Cortex of kidney (tissue), 1 donor: Measurements from ENCODE around the gene PASD1.

Experiments used
- DNase-seq: peaks from one replicate; lab custom pipeline; 2025; lab: John Stamatoyannopoulos, UW

PASD1 gene

GRCh38 chrX:151702026-151702714 is 138.7 kb downstream of the PASD1 start:
- no peak for DNase-seq

- DNase-seq: no peak
Observed at GRCh38 chrX:151702741-151703340, 139.4 kb downstream of the PASD1 start.

GRCh38 chrX:151703487-151703886 is 140.0 kb downstream of the PASD1 start:
- no peak for DNase-seq

- no peak for DNase-seq
Observed at GRCh38 chrX:151704041-151704663, 140.7 kb downstream of the PASD1 start.

GRCh38 chrX:151708821-151709220 is 145.3 kb downstream of the PASD1 start:
- DNase-seq: no peak

- no peak for DNase-seq
Observed at GRCh38 chrX:151710457-151710856, 147.0 kb downstream of the PASD1 start.

GRCh38 chrX:151711154-151711553 is 147.7 kb downstream of the PASD1 start:
- DNase-seq: no peak

GRCh38 chrX:151711787-151712186 is 148.3 kb downstream of the PASD1 start:
- DNase-seq: no peak

- DNase-seq: no peak
Observed at GRCh38 chrX:151712253-151712652, 148.8 kb downstream of the PASD1 start.

GRCh38 chrX:151713849-151714248 is 150.4 kb downstream of the PASD1 start:
- no peak for DNase-seq

- DNase-seq: no peak
Observed at GRCh38 chrX:151714362-151714761, 150.9 kb downstream of the PASD1 start.

GRCh38 chrX:151715752-151716151 is 152.3 kb downstream of the PASD1 start, which contains the start of gene FATE1:
Gene FATE1, plus strand, starts transcription at chrX:151716035. Its CDS starts 85 bp downstream, at chrX:151716120.
- DNase-seq: no peak

GRCh38 chrX:151722241-151722846 is 158.9 kb downstream of the PASD1 start:
- DNase-seq: no peak

GRCh38 chrX:151723156-151723760 is 159.8 kb downstream of the PASD1 start:
- DNase-seq: no peak

GRCh38 chrX:151724563-151725337 is 161.3 kb downstream of the PASD1 start:
- DNase-seq: no peak

GRCh38 chrX:151725338-151725614 is 161.8 kb downstream of the PASD1 start:
- no peak for DNase-seq
